ENCODE measurements around the gene ELFN2.

Gene ELFN2

GRCh38 chr22:37371911-37372310 lies 55.4 kb downstream of the ELFN2 start:
- H3K4me3 ChIP-seq (replicated peaks; ENCODE audit: low read depth, low read length): no peak overlapping the region
- H3K27me3 ChIP-seq (replicated peaks; ENCODE audit: control insufficient read depth, insufficient read depth, low read length): no peaks in the 10 kb centered on the region; the same call in 1 of the 2 replicates
- no peaks in the 10 kb centered on the region for H3K36me3 ChIP-seq (ENCODE audit: control insufficient read depth, insufficient read depth, low read length)
- DNase-seq (ENCODE audit: extremely low read depth, insufficient read length): no peak
- no peak for TF ChIP-seq CTCF (IDR thresholded peaks at IDR 0.05; ENCODE audit: insufficient read depth, low read length, poor library complexity, severe bottlenecking)

GRCh38 chr22:37371491-37371890 lies 55.8 kb downstream of the ELFN2 start:
- H3K4me3 ChIP-seq (replicated peaks; ENCODE audit: low read depth, low read length): no peak overlapping the region
- H3K27me3 ChIP-seq (replicated peaks; ENCODE audit: control insufficient read depth, insufficient read depth, low read length): no peaks in the 10 kb centered on the region; the same call in 1 of the 2 replicates
- no peak for DNase-seq (ENCODE audit: extremely low read depth, insufficient read length)
- no peaks in the 10 kb centered on the region for H3K36me3 ChIP-seq (ENCODE audit: control insufficient read depth, insufficient read depth, low read length)
- no peak for TF ChIP-seq CTCF (IDR thresholded peaks at IDR 0.05; ENCODE audit: insufficient read depth, low read length, poor library complexity, severe bottlenecking)

- H3K4me3 ChIP-seq (replicated peaks; ENCODE audit: low read depth, low read length): no peak overlapping the region
- DNase-seq (ENCODE audit: extremely low read depth, insufficient read length): no peak
Measured at GRCh38 chr22:37370306-37370979, 56.8 kb downstream of the ELFN2 start.

GRCh38 chr22:37369483-37369882 lies 57.8 kb downstream of the ELFN2 start:
- Histone ChIP-seq H3K36me3 (ENCODE audit: control insufficient read depth, insufficient read depth, low read length) (no peaks in the 10 kb centered on the region; the same call in 1 of the 2 replicates), H3K4me3 (replicated peaks; ENCODE audit: low read depth, low read length) (no peak overlapping the region), H3K27me3 (replicated peaks; ENCODE audit: control insufficient read depth, insufficient read depth, low read length) (no peaks in the 10 kb centered on the region; the same call in 1 of the 2 replicates)
- TF ChIP-seq CTCF (IDR thresholded peaks at IDR 0.05; ENCODE audit: insufficient read depth, low read length, poor library complexity, severe bottlenecking): no peak
- no peak for DNase-seq (ENCODE audit: extremely low read depth, insufficient read length)

More at GRCh38 chr22:37370306-37370979, 56.8 kb downstream of the ELFN2 start:
- no peak for TF ChIP-seq CTCF (IDR thresholded peaks at IDR 0.05; ENCODE audit: insufficient read depth, low read length, poor library complexity, severe bottlenecking)
- Histone ChIP-seq H3K36me3 (ENCODE audit: control insufficient read depth, insufficient read depth, low read length) (no peaks in the 10 kb centered on the region; the same call in 1 of the 2 replicates), H3K27me3 (replicated peaks; ENCODE audit: control insufficient read depth, insufficient read depth, low read length) (no peaks in the 10 kb centered on the region; the same call in 1 of the 2 replicates)

GRCh38 chr22:37368058-37368457 lies 59.2 kb downstream of the ELFN2 start:
- Histone ChIP-seq H3K27me3 (replicated peaks; ENCODE audit: control insufficient read depth, insufficient read depth, low read length) (no peaks in the 10 kb centered on the region; the same call in 1 of the 2 replicates), H3K4me3 (replicated peaks; ENCODE audit: low read depth, low read length) (no peak overlapping the region), H3K36me3 (ENCODE audit: control insufficient read depth, insufficient read depth, low read length) (no peaks in the 10 kb centered on the region; the same call in 1 of the 2 replicates)
- DNase-seq (ENCODE audit: extremely low read depth, insufficient read length): no peak
- TF ChIP-seq CTCF (IDR thresholded peaks at IDR 0.05; ENCODE audit: insufficient read depth, low read length, poor library complexity, severe bottlenecking): no peak

Measured in GM06990 (cell line).